Measurements from ENCODE around the gene ASZ1.
"Not testable (repeated sequence)": the region's sequence is repeated elsewhere in the genome, so short reads cannot be mapped to it uniquely, and the experiment has no call there.

ASZ1 gene

DNA sequence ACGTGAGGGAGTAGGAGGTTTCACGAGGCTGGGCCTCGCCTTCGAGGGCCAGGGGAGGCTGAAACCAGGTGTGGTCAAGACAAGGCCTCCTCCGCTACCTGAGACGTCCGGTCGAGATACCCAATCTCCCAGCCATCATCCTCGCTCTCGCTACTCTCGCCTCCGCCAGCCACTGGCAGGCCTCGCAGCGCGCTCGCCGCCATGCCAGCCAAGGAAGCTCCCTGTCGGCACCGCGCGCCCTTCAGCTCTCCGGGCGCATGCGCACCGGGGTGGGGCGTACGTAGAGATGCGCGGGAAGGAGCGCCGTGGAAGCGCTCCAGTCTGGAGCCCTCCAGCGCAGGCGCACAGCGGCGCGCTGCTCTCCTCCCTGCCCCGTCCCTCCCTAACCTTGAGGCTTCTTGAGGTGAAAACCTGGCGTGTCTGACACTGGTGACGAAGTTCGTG is at the start of gene ASZ1:
Gene ASZ1 (minus strand): TSS at position 236 of the 444 bp plus-strand sequence. CDS start 33 bp downstream, at position 203.
- DNase-seq, result no peak

DNA sequence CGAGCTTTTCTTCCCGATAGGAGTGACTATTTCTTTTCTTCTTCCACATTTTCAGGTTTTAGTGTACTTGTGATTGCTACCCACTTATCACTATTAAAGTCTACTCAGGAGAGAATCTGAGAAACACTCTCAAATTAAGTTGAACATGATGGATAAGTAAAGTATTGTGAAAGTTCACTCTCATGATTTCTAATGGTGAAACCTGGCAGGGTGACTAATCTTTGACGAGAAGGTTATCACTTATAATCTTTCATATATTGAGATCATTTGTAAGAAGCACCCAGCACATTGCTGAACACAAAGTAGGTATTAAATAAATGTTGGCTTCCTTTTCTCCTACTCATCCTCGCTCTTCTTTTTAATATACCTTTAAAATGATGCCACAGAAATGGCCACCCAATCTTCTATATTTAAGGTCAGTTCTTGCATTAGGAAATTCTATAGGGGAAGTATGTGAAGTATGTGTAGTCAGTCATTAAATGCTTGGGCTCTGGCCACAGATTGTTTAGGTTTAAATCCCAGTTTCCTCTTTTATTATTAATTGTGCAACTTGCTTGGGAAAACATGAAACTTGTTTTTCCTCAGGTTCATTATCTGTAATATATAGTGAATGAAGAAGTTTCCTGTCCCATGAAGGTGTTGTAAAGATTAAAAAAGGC is 49.4 kb upstream of the ASZ1 start:
- DNase-seq, result no peak

GRCh38 chr7:117472335-117472734 is 45.0 kb upstream of the ASZ1 start:
- DNase-seq, result no peak

GRCh38 chr7:117470777-117471176 is 43.5 kb upstream of the ASZ1 start:
- DNase-seq, result no peak

DNA sequence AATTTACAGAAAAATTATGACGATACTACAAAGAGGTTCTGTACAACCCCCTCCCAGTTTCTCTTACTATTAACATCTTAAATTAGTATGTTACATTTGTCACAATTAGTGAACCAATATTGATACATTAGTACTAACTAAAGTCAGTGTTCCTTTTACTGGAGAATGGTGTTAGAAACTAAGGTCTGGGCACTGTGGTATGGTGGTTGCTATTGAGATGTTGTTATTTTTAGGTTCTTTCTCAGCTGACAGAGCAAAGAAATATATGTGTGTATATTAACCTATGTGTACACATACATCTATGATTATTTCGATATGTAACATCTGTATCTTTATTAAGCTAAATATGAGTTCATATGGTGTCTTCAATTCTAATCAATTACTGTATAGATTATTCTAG is 40.9 kb upstream of the ASZ1 start:
- DNase-seq, result no peak

GRCh38 chr7:117460815-117461214 is 33.5 kb upstream of the ASZ1 start:
- not testable (repeated sequence) for DNase-seq

GRCh38 chr7:117459735-117460134 is 32.4 kb upstream of the ASZ1 start:
- DNase-seq, result no peak

- no peak for DNase-seq
Measured at GRCh38 chr7:117458977-117459583, 31.8 kb upstream of the ASZ1 start.

DNA sequence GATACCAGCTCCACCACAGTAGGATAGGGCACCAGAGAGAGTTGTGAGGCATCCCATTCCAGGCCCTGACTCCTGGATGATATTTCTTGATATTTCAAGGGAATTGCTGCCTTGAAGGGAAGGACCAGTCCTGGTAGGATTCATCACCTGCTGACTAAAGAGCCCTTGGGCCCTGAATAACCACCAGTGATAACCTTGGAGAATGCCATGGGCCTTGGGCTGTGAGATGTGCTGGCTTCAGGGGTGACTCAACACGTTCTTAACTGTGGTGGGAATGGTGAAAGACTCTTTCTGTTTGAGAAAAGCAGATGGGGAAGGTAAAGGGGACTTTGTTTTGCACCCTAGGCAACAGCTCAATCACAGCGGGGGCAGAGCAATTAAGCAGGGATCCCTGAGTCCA is 21.4 kb upstream of the ASZ1 start:
- no peak for DNase-seq

DNA sequence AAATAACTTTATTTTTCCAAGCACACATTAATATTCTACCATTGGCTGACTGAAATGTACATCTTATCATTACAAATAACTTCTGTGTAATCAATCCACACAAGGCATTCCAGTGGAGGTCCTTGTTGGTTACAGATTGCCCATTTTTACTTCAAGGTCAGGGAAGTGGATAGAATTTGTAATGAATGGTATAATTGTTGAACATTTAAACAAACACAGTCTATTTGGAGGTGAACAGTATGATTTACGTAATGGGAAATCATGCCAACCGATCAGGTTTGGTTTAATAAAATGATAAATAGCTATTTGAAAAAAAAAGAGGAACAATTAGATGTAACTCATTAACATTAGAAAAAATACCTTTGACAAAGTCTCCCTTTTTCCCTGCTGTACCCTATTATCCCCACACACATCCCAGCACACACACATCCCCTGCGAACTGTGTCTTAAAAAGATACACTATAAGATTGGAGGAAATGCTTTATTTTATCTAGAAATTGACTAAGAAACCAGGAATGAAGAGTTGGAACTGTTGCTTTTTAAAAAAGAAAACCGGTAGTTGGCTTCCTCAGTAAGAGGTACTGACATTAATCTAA is 19.0 kb upstream of the ASZ1 start:
- no peak for DNase-seq

GRCh38 chr7:117445206-117445605 is 17.9 kb upstream of the ASZ1 start:
- no peak for DNase-seq

- no peak for DNase-seq
Measured at GRCh38 chr7:117444646-117445045, 17.4 kb upstream of the ASZ1 start.

DNA sequence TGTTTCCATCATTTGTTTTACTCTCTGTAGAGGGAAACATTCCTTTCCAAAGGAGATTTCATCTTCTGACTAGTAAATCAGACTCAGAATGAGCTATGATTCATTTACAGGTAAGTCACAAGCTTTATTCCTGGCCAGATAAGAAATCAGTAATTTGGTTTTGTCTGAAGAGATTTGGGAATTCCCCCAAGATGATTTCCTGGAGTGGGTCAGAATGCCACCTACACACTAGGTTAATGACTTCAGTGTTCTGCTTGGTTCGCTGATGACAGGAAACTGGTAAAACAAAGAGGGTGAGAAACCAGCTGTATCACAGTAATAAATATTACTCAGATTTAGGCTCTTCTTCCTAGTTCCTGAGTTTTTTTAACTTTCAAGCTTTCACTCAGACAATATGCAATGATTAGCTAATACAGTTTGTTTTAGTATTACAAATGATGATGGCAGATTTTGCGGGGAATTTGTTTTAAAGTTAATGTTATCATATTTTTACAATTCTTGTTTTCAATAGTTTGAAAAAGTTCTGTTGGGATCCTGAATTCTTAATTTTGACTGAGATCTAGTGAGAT is 8.3 kb upstream of the ASZ1 start:
- no peak for DNase-seq

- no peak for DNase-seq
Measured at GRCh38 chr7:117424090-117424829, 3.0 kb downstream of the ASZ1 start.

GRCh38 chr7:117414591-117414990 is 12.7 kb downstream of the ASZ1 start:
- DNase-seq, result not testable (repeated sequence)

DNA sequence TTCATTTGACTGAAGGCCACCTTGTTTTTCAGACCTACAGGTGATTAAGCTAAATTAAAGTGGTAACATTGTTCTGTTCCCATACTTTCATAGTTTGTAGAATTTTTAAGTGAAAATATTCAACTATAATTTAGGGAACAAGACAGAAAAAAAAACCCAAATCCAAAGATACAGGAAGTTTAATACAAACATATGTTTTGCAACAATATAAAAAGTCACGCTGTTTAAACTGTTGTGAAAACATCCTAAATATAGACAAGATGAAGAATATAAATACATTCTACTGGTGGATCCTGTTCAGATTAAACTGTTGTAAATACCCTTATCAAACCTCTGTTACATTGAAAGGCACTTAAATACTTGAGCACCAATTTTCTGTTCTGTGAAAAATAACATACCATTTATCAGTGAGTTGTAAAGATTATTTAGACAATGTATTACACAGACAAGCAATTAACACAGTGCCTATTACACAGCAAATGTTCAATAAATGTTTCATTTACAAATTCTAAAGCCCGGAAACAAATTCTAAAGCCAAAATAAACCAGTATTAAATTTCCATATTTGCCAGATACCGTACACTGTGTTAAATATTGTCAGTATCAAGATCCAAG is 14.2 kb downstream of the ASZ1 start:
- DNase-seq, result no peak

DNA sequence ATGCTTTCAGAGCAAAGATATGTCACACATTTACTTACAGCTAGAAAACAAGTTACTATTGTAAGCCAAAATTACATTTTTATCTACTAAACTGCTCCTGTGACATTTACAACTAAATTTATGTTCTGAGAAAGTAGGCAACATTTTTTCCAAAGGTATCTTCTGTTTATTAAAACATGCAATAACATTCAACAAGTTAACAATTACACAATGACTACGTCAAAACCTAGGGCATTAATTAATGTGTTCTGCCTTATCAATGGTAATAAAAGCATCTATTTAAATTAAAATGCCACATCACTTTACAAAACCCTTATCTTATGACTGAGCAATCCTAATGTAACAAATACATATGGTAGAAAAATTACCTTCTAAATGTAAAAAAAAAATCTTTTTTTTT is 14.9 kb downstream of the ASZ1 start:
- no peak for DNase-seq

DNA sequence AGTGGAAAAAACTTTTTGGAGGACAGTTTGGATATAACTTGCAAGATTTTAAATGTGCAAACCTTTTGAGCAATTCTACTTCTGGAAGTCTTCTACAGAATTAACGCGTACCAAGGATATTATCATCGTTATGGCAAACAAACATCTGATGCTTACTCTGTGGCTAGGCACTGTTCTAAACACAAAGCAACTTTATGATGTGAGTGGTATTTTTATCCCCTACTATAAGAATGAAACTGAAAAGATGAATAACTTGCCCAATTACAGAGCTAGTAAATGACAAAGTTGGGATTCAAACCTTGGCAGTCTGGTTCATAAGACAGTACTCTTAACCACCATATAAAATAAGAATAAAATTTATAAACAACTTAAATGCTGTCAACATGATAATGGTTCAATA is 15.8 kb downstream of the ASZ1 start:
- no peak for DNase-seq

DNA sequence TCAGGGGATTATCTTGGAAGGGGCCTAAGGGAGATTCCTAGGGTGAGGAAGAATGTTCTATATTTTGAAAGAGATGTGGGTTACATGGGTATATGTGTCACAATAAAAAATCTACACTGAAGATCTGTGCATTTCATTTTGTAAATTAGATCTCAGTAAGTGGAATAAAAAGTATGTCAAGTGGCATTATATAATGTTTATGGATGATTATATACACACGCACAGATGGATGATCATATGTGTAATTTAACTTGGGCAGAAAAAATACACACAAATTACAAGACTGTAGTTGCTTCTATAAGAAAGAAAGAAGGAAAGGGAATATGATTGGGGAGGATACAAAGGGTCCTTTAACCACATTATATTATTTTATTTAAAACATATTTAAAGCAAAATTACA is 18.5 kb downstream of the ASZ1 start:
- no peak for DNase-seq

DNA sequence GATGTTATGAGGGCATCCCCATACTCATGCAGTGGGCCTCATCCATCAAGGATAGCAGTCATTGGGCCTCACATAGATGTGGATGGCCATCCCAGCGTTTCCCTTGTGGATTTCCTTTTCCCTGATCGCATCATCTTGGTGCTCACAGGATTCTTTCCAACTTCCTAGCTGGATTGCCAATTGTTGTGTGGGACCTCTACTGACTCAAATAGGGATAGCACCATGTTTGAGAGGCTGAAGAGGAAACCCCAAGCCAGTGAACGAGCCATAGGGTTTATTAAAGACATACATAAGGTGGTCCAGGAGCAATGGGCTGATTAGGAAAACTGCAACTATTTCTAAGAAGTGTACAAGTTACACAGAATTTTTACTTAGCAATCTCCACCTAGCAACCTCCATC is 21.8 kb downstream of the ASZ1 start:
- no peak for DNase-seq

GRCh38 chr7:117403737-117404136 is 23.6 kb downstream of the ASZ1 start:
- no peak for DNase-seq

- DNase-seq, result no peak
Measured at GRCh38 chr7:117402109-117402508, 25.2 kb downstream of the ASZ1 start.
